Dedifferentiated amniotic fluid mesenchymal stem cell (primary cell): ENCODE results near the gene EID2.

Experiments
- DNase-seq: peaks from one replicate; pipeline ENCODE4 v3.0.0-alpha.2; 2016; ENCODE audit errors: extremely low spot score

EID2 gene

GRCh38 chr19:39533791-39534190 lies 6.2 kb downstream of the EID2 start:
- no peak for DNase-seq

- DNase-seq = no peak
Measured at GRCh38 chr19:39533003-39533512, 6.9 kb downstream of the EID2 start.

- peak; percentile 95 for DNase-seq
Measured at GRCh38 chr19:39532233-39533002, 7.5 kb downstream of the EID2 start, which contains the start of gene EID2B. Gene EID2B, minus strand, starts transcription at chr19:39532852. Its CDS starts 50 bp downstream, at chr19:39532802.

GRCh38 chr19:39531834-39532232 lies 8.1 kb downstream of the EID2 start:
- no peak for DNase-seq

GRCh38 chr19:39525205-39525604 lies 14.8 kb downstream of the EID2 start:
- DNase-seq = no peak

- DNase-seq = no peak
Measured at GRCh38 chr19:39524495-39524894, 15.5 kb downstream of the EID2 start.

- no peak for DNase-seq
Measured at GRCh38 chr19:39520541-39521484, 19.1 kb downstream of the EID2 start.

GRCh38 chr19:39518975-39519374 lies 21.0 kb downstream of the EID2 start:
- no peak for DNase-seq

- no peak for DNase-seq
Measured at GRCh38 chr19:39518458-39518857, 21.5 kb downstream of the EID2 start.

GRCh38 chr19:39517432-39517831 lies 22.5 kb downstream of the EID2 start:
- no peak for DNase-seq

GRCh38 chr19:39516270-39516669 lies 23.7 kb downstream of the EID2 start:
- DNase-seq = no peak

- DNase-seq = no peak
Measured at GRCh38 chr19:39515551-39516191, 24.3 kb downstream of the EID2 start.

- DNase-seq = no peak
Measured at GRCh38 chr19:39514840-39515550, 25.0 kb downstream of the EID2 start, which contains the start of gene SELENOV. Gene SELENOV, plus strand, starts transcription at chr19:39515139. Its CDS starts 74 bp downstream, at chr19:39515213.

GRCh38 chr19:39512988-39513387 lies 27.0 kb downstream of the EID2 start:
- no peak for DNase-seq

- DNase-seq = no peak
Measured at GRCh38 chr19:39509233-39509632, 30.7 kb downstream of the EID2 start.

GRCh38 chr19:39508629-39509028 lies 31.3 kb downstream of the EID2 start:
- no peak for DNase-seq

GRCh38 chr19:39507715-39508364 lies 32.1 kb downstream of the EID2 start:
- no peak for DNase-seq

- DNase-seq = peak; percentile 17
Measured at GRCh38 chr19:39506944-39507714, 32.8 kb downstream of the EID2 start.

GRCh38 chr19:39506598-39506943 lies 33.4 kb downstream of the EID2 start:
- DNase-seq = no peak
